ENCODE data around the gene HLA-DPB1.
A peak's percentile ranks its signal among the peaks of the same experiment; 100 is the strongest.
"Not testable (repeated sequence)": the region's sequence is repeated elsewhere in the genome, so short reads cannot be mapped to it uniquely, and the experiment has no call there.

Gene HLA-DPB1

GRCh38 chr6:33072508-33073100 is 3.2 kb upstream of the HLA-DPB1 start:
- no peak for DNase-seq

- DNase-seq: peak; percentile 38
These were observed 2.3 kb upstream of the HLA-DPB1 start, which contains the start of gene HLA-DPA1 for GRCh38 chr6:33073431-33073871. TSS of gene HLA-DPA1 (minus strand) at chr6:33073649.

- DNase-seq: no peak
These were observed 602 bp upstream of the HLA-DPB1 start for GRCh38 chr6:33075208-33075567.

GRCh38 chr6:33076406-33076934 is 680 bp downstream of the HLA-DPB1 start:
- no peak for DNase-seq

GRCh38 chr6:33077908-33078307 is 2.1 kb downstream of the HLA-DPB1 start:
- DNase-seq: no peak

GRCh38 chr6:33078442-33078841 is 2.7 kb downstream of the HLA-DPB1 start:
- DNase-seq: no peak

- no peak for DNase-seq
These were observed 3.2 kb downstream of the HLA-DPB1 start for GRCh38 chr6:33078919-33079521.

GRCh38 chr6:33079580-33079979 is 3.8 kb downstream of the HLA-DPB1 start:
- DNase-seq: no peak

- DNase-seq: no peak
These were observed 4.6 kb downstream of the HLA-DPB1 start for GRCh38 chr6:33080127-33081089.

- no peak for DNase-seq
These were observed 5.5 kb downstream of the HLA-DPB1 start for GRCh38 chr6:33081098-33081824.

GRCh38 chr6:33082702-33083101 is 6.9 kb downstream of the HLA-DPB1 start:
- peak; percentile 59 for DNase-seq

- no peak for DNase-seq
These were observed 9.8 kb downstream of the HLA-DPB1 start for GRCh38 chr6:33085627-33086026.

- DNase-seq: no peak
These were observed 12.6 kb downstream of the HLA-DPB1 start for GRCh38 chr6:33088258-33088930.

GRCh38 chr6:33088931-33089620 is 13.3 kb downstream of the HLA-DPB1 start:
- no peak for DNase-seq

- DNase-seq: no peak
These were observed 16.2 kb downstream of the HLA-DPB1 start for GRCh38 chr6:33091957-33092356.

- DNase-seq: no peak
These were observed 16.6 kb downstream of the HLA-DPB1 start for GRCh38 chr6:33092385-33092784.

GRCh38 chr6:33093855-33094254 is 18.1 kb downstream of the HLA-DPB1 start:
- DNase-seq: peak; percentile 4

GRCh38 chr6:33095681-33096080 is 19.9 kb downstream of the HLA-DPB1 start:
- DNase-seq: no peak

GRCh38 chr6:33101121-33101737 is 25.4 kb downstream of the HLA-DPB1 start:
- not testable (repeated sequence) for DNase-seq

GRCh38 chr6:33103776-33104175 is 28.0 kb downstream of the HLA-DPB1 start:
- DNase-seq: no peak

- peak; percentile 56 for DNase-seq
These were observed 29.1 kb downstream of the HLA-DPB1 start for GRCh38 chr6:33104887-33105286.
